HPDE6-E6E7 (cell line): ENCODE results near the gene ZNF217.
"Not testable (repeated sequence)": the region's sequence is repeated elsewhere in the genome, so short reads cannot be mapped to it uniquely, and the experiment has no call there.

ENCODE experiments used
- DNase-seq: peaks from one replicate; pipeline ENCODE4 v3.0.0; 2011; ENCODE audit warnings: missing footprints; ENCODE audit errors: extremely low spot score

The ZNF217 gene

DNA sequence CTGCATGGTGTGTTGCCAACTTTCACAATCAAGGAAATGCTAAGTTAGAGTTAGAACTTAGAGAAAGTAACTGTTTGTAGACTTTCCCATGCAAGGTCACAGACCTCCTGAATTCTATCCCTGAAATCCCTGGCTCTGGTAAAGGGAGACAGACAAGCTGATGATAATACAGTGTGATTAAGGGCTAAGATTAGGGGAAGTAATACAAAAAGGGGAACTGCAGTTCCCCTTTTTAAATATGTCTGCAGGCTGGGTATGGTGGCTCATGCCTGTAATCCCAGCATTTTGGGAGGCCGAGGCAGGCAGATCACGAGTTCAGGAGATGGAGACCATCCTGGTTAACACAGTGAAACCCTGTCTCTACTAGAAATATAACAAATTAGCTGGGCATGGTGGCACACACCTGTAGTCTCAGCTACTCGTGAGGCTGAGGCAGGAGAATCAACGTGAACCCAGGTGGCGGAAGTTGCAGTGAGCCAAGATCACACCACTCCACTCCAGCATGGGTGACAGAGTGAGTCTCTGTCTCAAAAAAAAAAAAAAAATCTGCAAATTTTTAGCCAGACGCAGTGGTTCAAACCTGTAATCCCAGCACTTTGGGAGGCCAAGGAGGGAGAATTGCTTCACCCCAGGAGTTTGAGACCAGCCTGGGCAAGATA, 60.9 kb downstream of the ZNF217 start:
- DNase-seq: not testable (repeated sequence)

GRCh38 chr20:53530440-53530839, 63.2 kb downstream of the ZNF217 start:
- no peak for DNase-seq

DNA sequence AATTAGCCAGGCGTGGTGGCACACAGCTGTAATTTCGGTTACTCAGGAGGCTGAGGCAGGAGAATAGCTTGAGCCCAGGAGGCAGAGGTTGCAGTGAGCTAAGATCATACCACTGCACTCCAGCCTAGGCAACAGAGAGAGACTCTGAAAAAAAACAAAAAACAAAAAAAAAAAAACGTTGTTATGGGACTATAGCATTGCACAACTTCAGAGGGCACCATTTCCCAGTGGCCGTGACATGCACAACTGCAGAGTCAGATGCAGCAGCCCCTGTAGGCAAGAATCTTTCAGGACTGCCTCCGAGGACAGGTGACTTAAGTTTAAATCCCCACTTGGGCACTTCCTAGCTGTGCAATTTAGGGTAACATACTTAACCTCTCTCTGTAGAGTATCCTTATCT, 64.0 kb downstream of the ZNF217 start:
- DNase-seq: no peak

DNA sequence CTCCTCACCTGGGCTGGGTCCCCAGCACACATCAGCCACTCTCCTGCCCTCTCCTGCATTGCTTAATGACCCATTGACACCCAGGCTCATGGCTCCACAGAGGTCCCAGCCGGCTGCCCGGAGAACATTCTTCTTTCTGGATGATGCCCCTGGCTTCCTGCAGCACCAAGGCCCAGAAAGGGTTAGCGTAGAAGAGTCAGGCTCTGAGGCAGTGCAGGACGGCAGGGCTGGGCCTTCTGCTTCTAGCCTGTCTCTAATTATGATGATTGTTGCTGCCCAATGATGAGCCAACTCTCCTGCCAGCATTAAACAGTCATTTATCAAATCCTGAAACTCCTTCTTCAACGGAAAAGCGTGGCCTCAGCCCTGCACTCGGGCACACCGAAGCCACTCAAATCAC, 66.4 kb downstream of the ZNF217 start:
- DNase-seq: no peak

GRCh38 chr20:53524589-53525312, 68.9 kb downstream of the ZNF217 start:
- DNase-seq: no peak

- DNase-seq: not testable (repeated sequence)
Measured at GRCh38 chr20:53523615-53524014, 70.0 kb downstream of the ZNF217 start.

- no peak for DNase-seq
Measured at GRCh38 chr20:53522696-53523095, 70.9 kb downstream of the ZNF217 start.

- no peak for DNase-seq
Measured at GRCh38 chr20:53522026-53522425, 71.6 kb downstream of the ZNF217 start.

DNA sequence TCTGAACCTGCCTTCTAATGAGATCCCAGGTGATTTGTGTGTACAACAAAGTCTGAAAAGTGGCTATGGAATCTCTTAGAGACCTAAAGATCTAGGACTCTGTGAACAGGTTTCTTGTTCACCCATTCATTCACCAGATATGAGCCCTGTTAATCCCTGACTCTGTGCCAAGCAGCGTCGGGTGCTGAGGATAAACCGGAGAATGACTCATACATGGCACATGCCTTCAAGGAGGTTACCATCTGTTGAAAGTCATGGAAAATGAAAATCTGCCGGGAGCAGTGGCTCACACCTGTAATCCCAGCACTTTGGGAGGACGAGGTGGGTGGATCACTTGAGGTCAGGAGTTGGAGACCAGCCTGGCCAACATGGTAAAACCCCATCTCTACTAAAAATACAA, 72.2 kb downstream of the ZNF217 start:
- peak; percentile 49 for DNase-seq

- no peak for DNase-seq
Measured at GRCh38 chr20:53517146-53517545, 76.5 kb downstream of the ZNF217 start.
